Nephron progenitor cell (in vitro differentiated cells): ENCODE measurements around the gene LEPR.

Experiments
- DNase-seq: peaks from one replicate; pipeline ENCODE4 v3.0.0; 2021
- H3K27ac Mint-ChIP-seq: 2 replicates; pipeline ENCODE4 v1.8.0; 2021; ENCODE audit warnings: mild to moderate bottlenecking, moderate library complexity, mixed read lengths
- H3K27me3 Mint-ChIP-seq: 2 replicates; pipeline ENCODE4 v1.8.0; 2021; ENCODE audit warnings: mild to moderate bottlenecking, low read depth, mixed read lengths; ENCODE audit not compliant: poor library complexity
- H3K36me3 Mint-ChIP-seq: 2 replicates; pipeline ENCODE4 v1.8.0; 2021; ENCODE audit warnings: low read depth, mixed read lengths
- H3K4me1 Mint-ChIP-seq: 2 replicates; pipeline ENCODE4 v1.8.0; 2021; ENCODE audit warnings: mixed read lengths
- H3K4me3 Mint-ChIP-seq: 2 replicates; pipeline ENCODE4 v1.8.0; 2021; ENCODE audit warnings: mild to moderate bottlenecking, moderate library complexity, mixed read lengths
- H3K9me3 Mint-ChIP-seq: 2 replicates; pipeline ENCODE4 v1.8.0; 2021; ENCODE audit warnings: mild to moderate bottlenecking, moderate library complexity, mixed read lengths
- CTCF ChIP-seq: fragments of 200-600 bp; sonication (generic); IDR thresholded peaks from 2 replicates; pipeline ENCODE4 v1.5.0; 2021; ENCODE audit warnings: antibody characterized with exemption

Gene LEPR

GRCh38 chr1:65414538-65414937 is 5.9 kb upstream of the LEPR start:
- no peak for TF ChIP-seq CTCF
- Mint-ChIP-seq H3K27ac (no peak overlapping the region), H3K27me3 (peaks cover 16% of the 10 kb centered on the region), H3K9me3 (peaks cover 9% of the 10 kb centered on the region), H3K4me1 (peaks cover 9% of the 10 kb centered on the region), H3K4me3 (no peak overlapping the region), H3K36me3 (no peaks in the 10 kb centered on the region)
- no peak for DNase-seq

- no peak for TF ChIP-seq CTCF
- Mint-ChIP-seq H3K9me3 (peaks cover 9% of the 10 kb centered on the region), H3K27ac (no peak overlapping the region), H3K27me3 (peaks cover 11% of the 10 kb centered on the region), H3K4me3 (no peak overlapping the region), H3K36me3 (no peaks in the 10 kb centered on the region), H3K4me1 (peaks cover 14% of the 10 kb centered on the region)
- no peak for DNase-seq
Measured at GRCh38 chr1:65416767-65417166, 3.7 kb upstream of the LEPR start.

GRCh38 chr1:65417729-65418128 is 2.7 kb upstream of the LEPR start:
- no peak for DNase-seq
- H3K27me3 Mint-ChIP-seq: peaks cover 10% of the 10 kb centered on the region
- peak overlapping the region; percentile 33 for H3K27ac Mint-ChIP-seq
- no peak overlapping the region for H3K4me3 Mint-ChIP-seq
- TF ChIP-seq CTCF: no peak
- peaks cover 9% of the 10 kb centered on the region for H3K9me3 Mint-ChIP-seq
- H3K4me1 Mint-ChIP-seq: peaks cover 14% of the 10 kb centered on the region
- H3K36me3 Mint-ChIP-seq: no peaks in the 10 kb centered on the region

- Mint-ChIP-seq H3K27ac (no peak overlapping the region), H3K36me3 (no peaks in the 10 kb centered on the region), H3K27me3 (peaks cover 10% of the 10 kb centered on the region), H3K9me3 (peaks cover 9% of the 10 kb centered on the region), H3K4me1 (peaks cover 14% of the 10 kb centered on the region), H3K4me3 (peak overlapping the region; percentile 92)
- no peak for TF ChIP-seq CTCF
- no peak for DNase-seq
Measured at GRCh38 chr1:65418522-65419185, 1.8 kb upstream of the LEPR start.

- peaks cover 10% of the 10 kb centered on the region for H3K27me3 Mint-ChIP-seq
- H3K4me3 Mint-ChIP-seq: peak overlapping the region; percentile 92
- peak overlapping the region; percentile 97 for H3K27ac Mint-ChIP-seq
Measured at GRCh38 chr1:65419681-65420589, 533 bp upstream of the LEPR start.

More at GRCh38 chr1:65419681-65420589, 533 bp upstream of the LEPR start:
- peaks cover 14% of the 10 kb centered on the region for H3K4me1 Mint-ChIP-seq
- DNase-seq: peak; percentile 99
- peaks cover 9% of the 10 kb centered on the region for H3K9me3 Mint-ChIP-seq
- no peak for TF ChIP-seq CTCF
- H3K36me3 Mint-ChIP-seq: peaks cover 11% of the 10 kb centered on the region
